Measurements from ENCODE around the gene TIMM13. TPM values are rescaled to one million over a fixed set of nuclear protein-coding genes. Genes with fewer than 3 reads are reported as not detected.

Gene TIMM13
- total and polyA plus RNA-seq, 2 of the 8 experiments (the other 6 are each of a cell fraction or from before 2014, with no cell fraction given), result 270 to 275 TPM

DNA sequence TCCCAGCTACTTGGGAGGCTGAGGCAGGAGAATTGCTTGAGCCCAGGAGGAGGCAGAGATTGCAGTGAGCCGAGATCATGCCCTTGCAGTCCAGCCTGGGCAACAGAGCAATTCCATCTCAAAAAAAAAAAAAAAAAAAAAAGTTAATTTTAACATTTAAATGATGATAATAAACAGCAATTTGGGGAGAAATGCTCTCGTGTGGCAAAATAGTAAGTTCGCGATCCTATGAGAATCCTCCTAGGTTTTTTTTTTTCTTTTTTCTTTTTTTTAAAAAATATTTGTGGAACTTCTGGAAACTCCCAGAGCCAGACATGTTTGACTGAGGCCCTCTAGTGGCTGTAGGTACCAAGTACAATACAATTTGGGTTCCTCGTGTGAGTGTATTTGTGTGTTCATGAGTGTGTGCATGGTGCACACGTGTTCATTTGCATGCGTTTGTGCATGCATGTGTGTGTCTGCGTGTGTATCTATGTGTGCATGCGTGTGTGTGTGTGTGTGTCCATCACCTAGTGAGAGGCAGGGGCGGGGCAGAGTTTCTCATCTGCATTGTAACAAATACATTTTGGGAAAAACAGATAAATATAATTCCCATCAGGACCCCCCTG is 36.2 kb downstream of the TIMM13 start:
- no peak overlapping the region for H3K9ac ChIP-seq (replicated peaks in 1 of 4; ENCODE audit: extremely low read depth in 1 of 4, low read depth in 3 of 4, low read length in 3 of 4)
- no peaks in the 10 kb centered on the region for H3K4me1 ChIP-seq (replicated peaks in 1 of 4; ENCODE audit: control insufficient read depth in 3 of 4, insufficient read depth in 4 of 4, low read length in 3 of 4)
- no peak overlapping the region for H3K4ac ChIP-seq (replicated peaks; ENCODE audit: insufficient read length, low read depth, low read length)
- H2BK20ac ChIP-seq (ENCODE audit: low read length), result no peak overlapping the region
- no peak overlapping the region for H4K5ac ChIP-seq (ENCODE audit: insufficient read length, low read depth, low read length)
- H4K20me1 ChIP-seq (replicated peaks in 1 of 2; ENCODE audit: control insufficient read depth in 1 of 2, insufficient read depth in 2 of 2, low read length in 2 of 2), result no peaks in the 10 kb centered on the region
- no peak for DNase-seq (ENCODE audit: low read depth in 1 of 2, low spot score in 2 of 2)
- no peak overlapping the region for H2AFZ ChIP-seq (ENCODE audit: low read length)
- no peak overlapping the region for H3K18ac ChIP-seq (ENCODE audit: extremely low read depth, low read length)
- no peaks in the 10 kb centered on the region for H3K36me3 ChIP-seq (ENCODE audit: control insufficient read depth in 2 of 4, insufficient read depth in 4 of 4, low read length in 3 of 4)
- ChIA-PET CTCF (ENCODE audit: partially characterized antibody) (interaction anchor here (0.6 to 3.6 kb wide), 29 partner anchors 10 to 538 kb away, joined by 3 to 29 read pairs (median 4); no protein-coding TSS in a partner anchor), POLR2A (ENCODE audit: partially characterized antibody) (interaction anchor here (0.7 to 2.7 kb wide), 3 partner anchors 32 to 269 kb away, joined by 3 to 6 read pairs (median 4); no protein-coding TSS in a partner anchor)
- no peaks in the 10 kb centered on the region for H3K79me2 ChIP-seq (ENCODE audit: control insufficient read depth in 1 of 2, insufficient read depth in 2 of 2, low read length in 2 of 2)
- H3K27me3 ChIP-seq (replicated peaks in 1 of 4; ENCODE audit: control insufficient read depth in 3 of 4, extremely low read depth in 1 of 4, insufficient read depth in 3 of 4, low read length in 3 of 4), result no peaks in the 10 kb centered on the region; a peak in 1 of 7 replicates
- H3K4me2 ChIP-seq (ENCODE audit: insufficient read depth in 1 of 2, low read depth in 2 of 2, low read length in 2 of 2), result no peak overlapping the region
- no peak overlapping the region for H2BK120ac ChIP-seq (replicated peaks; ENCODE audit: low read depth, low read length)
- H2BK5ac ChIP-seq (ENCODE audit: low read depth, low read length), result no peak overlapping the region
- no peak overlapping the region for H3K56ac ChIP-seq (replicated peaks; ENCODE audit: insufficient read length, low read depth, low read length)
- no peak overlapping the region for H3K27ac ChIP-seq (ENCODE audit: low read depth, low read length)
- H3K23ac ChIP-seq (ENCODE audit: insufficient read length), result no peak overlapping the region
- no peak overlapping the region for H2AK5ac ChIP-seq (ENCODE audit: low read depth, low read length)
- no peak overlapping the region for H2BK12ac ChIP-seq (ENCODE audit: low read depth, low read length)
- H3K4me3 ChIP-seq (ENCODE audit: extremely low read depth in 1 of 4, insufficient read depth in 2 of 4, low read depth in 3 of 4, low read length in 4 of 4), result no peak overlapping the region
- H2BK15ac ChIP-seq (ENCODE audit: low read length), result no peak overlapping the region
- H4K8ac ChIP-seq (ENCODE audit: extremely low read depth, insufficient read depth, low read length), result no peak overlapping the region
- no peaks in the 10 kb centered on the region for H3K79me1 ChIP-seq (ENCODE audit: low read depth, low read length)
- peak; percentile 72 to 80 for TF ChIP-seq RAD21 (IDR thresholded peaks at IDR 0.05 in 1 of 2, conservative IDR thresholded peaks at IDR 0.05 in 1 of 2; ENCODE audit: low read depth in 2 of 2, low read length in 2 of 2)
- TF ChIP-seq, protein P1, sequence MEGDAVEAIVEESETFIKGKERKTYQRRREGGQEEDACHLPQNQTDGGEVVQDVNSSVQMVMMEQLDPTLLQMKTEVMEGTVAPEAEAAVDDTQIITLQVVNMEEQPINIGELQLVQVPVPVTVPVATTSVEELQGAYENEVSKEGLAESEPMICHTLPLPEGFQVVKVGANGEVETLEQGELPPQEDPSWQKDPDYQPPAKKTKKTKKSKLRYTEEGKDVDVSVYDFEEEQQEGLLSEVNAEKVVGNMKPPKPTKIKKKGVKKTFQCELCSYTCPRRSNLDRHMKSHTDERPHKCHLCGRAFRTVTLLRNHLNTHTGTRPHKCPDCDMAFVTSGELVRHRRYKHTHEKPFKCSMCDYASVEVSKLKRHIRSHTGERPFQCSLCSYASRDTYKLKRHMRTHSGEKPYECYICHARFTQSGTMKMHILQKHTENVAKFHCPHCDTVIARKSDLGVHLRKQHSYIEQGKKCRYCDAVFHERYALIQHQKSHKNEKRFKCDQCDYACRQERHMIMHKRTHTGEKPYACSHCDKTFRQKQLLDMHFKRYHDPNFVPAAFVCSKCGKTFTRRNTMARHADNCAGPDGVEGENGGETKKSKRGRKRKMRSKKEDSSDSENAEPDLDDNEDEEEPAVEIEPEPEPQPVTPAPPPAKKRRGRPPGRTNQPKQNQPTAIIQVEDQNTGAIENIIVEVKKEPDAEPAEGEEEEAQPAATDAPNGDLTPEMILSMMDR (IDR thresholded peaks at IDR 0.05; ENCODE audit: control extremely low read depth in 1 of 3, insufficient read depth in 1 of 3, low read depth in 1 of 3, low read length in 3 of 3), result peak in 2 of 3 experiments; percentile 62 to 74; a peak in 3 of 4 replicates
- TF ChIP-seq MAX (IDR thresholded peaks at IDR 0.05), result peak; percentile 41; the same call in 1 of the 2 replicates
- TF ChIP-seq SIN3A (conservative IDR thresholded peaks at IDR 0.05 in 1 of 2, IDR thresholded peaks at IDR 0.05 in 1 of 2; ENCODE audit: low read depth in 1 of 2, low read length in 2 of 2), result no peak
- H4K91ac ChIP-seq (replicated peaks; ENCODE audit: insufficient read length, low read length), result no peak overlapping the region
- H3K14ac ChIP-seq (ENCODE audit: insufficient read length), result no peak overlapping the region
- no peak for FAIRE-seq
- 16% methylated on average over 10 of the region's 10 CpGs; no CpG with 5 or more reads in 1 of the 2 experiments for WGBS, 2 experiments (ENCODE audit: extremely low coverage in 1 of 2, insufficient coverage in 1 of 2, insufficient read length in 1 of 2, insufficient replicate concordance in 2 of 2, low coverage in 1 of 2, low lambda C conversion rate in 2 of 2, missing lambda C conversion rate in 1 of 2)
- no peaks in the 10 kb centered on the region for H3K9me3 ChIP-seq (ENCODE audit: insufficient read depth in 2 of 2, low read depth in 1 of 2, low read length in 1 of 2)
- H3K23me2 ChIP-seq (ENCODE audit: low read depth, low read length), result no peaks in the 10 kb centered on the region

Data from H1 (cell line).